Liver (tissue), 9 donors: Measurements from ENCODE around the gene FAM83C. TPM values are rescaled to one million over a fixed set of nuclear protein-coding genes. Genes with fewer than 3 reads are reported as not detected.
A peak's percentile ranks its signal among the peaks of the same experiment; 100 is the strongest.

Experiments
- DNase-seq: peaks from one replicate; pipeline ENCODE4 v3.0.0-alpha.2; 2017; ENCODE audit warnings: low spot score
- H3K27ac ChIP-seq, 2 donors: one replicate each; pipeline ENCODE4 v1.7.0; 2013; ENCODE audit warnings: inconsistent platforms in 2 of 2, low read length in 2 of 2, control low read depth in 1 of 2, low read depth in 1 of 2, mild to moderate bottlenecking in 1 of 2
- H3K27me3 ChIP-seq, 4 donors: one replicate each; pipeline versions ENCODE4 v1.6.1 to v1.7.0; 2013; ENCODE audit warnings: low read length in 3 of 4, inconsistent platforms in 1 of 4, mild to moderate bottlenecking in 1 of 4, moderate library complexity in 1 of 4; ENCODE audit not compliant: control insufficient read depth in 4 of 4, insufficient read depth in 4 of 4
- H3K36me3 ChIP-seq, 4 donors: one replicate each; pipeline versions ENCODE4 v1.6.1 to v1.7.0; 2013; ENCODE audit warnings: low read length in 3 of 4, mild to moderate bottlenecking in 3 of 4, low read depth in 1 of 4, moderate library complexity in 1 of 4; ENCODE audit not compliant: control insufficient read depth in 4 of 4, insufficient read depth in 3 of 4
- H3K4me1 ChIP-seq, 4 donors: one replicate each; pipeline versions ENCODE4 v1.6.1 to v1.7.0; 2013; ENCODE audit warnings: low read length in 3 of 4, mild to moderate bottlenecking in 3 of 4, moderate library complexity in 1 of 4; ENCODE audit not compliant: control insufficient read depth in 4 of 4, insufficient read depth in 4 of 4
- H3K4me3 ChIP-seq, 3 donors: one replicate each; pipeline versions ENCODE4 v1.6.1 to v1.7.0; 2013; ENCODE audit warnings: low read length in 3 of 3, control low read depth in 1 of 3, low read depth in 1 of 3, mild to moderate bottlenecking in 1 of 3
- H3K9ac ChIP-seq, 2 donors: one replicate each; pipeline ENCODE4 v1.7.0; 2013; ENCODE audit warnings: low read length in 2 of 2, mild to moderate bottlenecking in 2 of 2, moderate library complexity in 2 of 2, control low read depth in 1 of 2, low read depth in 1 of 2
- H3K9me3 ChIP-seq, 4 donors: one replicate each; pipeline versions ENCODE4 v1.6.1 to v1.7.0; 2013; ENCODE audit warnings: low read length in 3 of 4; ENCODE audit not compliant: control insufficient read depth in 4 of 4
- FOXA1 ChIP-seq: IDR thresholded peaks from 2 replicates; pipeline ENCODE4 v1.6.1; 2016; ENCODE audit warnings: antibody characterized with exemption
- FOXA2 ChIP-seq: IDR thresholded peaks from 2 replicates; pipeline ENCODE4 v1.6.1; 2016; ENCODE audit warnings: antibody characterized with exemption
- GABPA ChIP-seq, 2 donors: IDR thresholded peaks in 1 of 2; conservative IDR thresholded peaks in 1 of 2; 2 replicates each; pipeline ENCODE4 v1.6.1; 2016; ENCODE audit warnings: antibody characterized with exemption in 2 of 2, mild to moderate bottlenecking in 1 of 2, moderate library complexity in 1 of 2
- HNF4A ChIP-seq, 2 donors: conservative IDR thresholded peaks; 2 replicates each; pipeline ENCODE4 v1.6.1; 2016; ENCODE audit warnings: antibody characterized with exemption in 2 of 2, mild to moderate bottlenecking in 2 of 2
- HNF4G ChIP-seq: IDR thresholded peaks from 2 replicates; pipeline ENCODE4 v1.6.1; 2016; ENCODE audit warnings: antibody characterized with exemption
- JUND ChIP-seq, 2 donors: IDR thresholded peaks; 2 replicates each; pipeline ENCODE4 v1.6.1; 2016; ENCODE audit warnings: antibody characterized with exemption in 2 of 2
- RAD21 ChIP-seq, 2 donors: IDR thresholded peaks; 2 replicates each; pipeline ENCODE4 v1.6.1; 2016; ENCODE audit warnings: antibody characterized with exemption in 2 of 2, mild to moderate bottlenecking in 2 of 2
- TAF1 ChIP-seq: conservative IDR thresholded peaks from 2 replicates; pipeline ENCODE4 v1.6.1; 2016; ENCODE audit warnings: antibody characterized with exemption, mild to moderate bottlenecking
- YY1 ChIP-seq: IDR thresholded peaks from 2 replicates; pipeline ENCODE4 v1.6.1; 2016; ENCODE audit warnings: antibody characterized with exemption, mild to moderate bottlenecking
- WGBS: extraction: QIAGEN DNeasy Blood & Tissue Kit; methylation state at CpG from one replicate; pipeline ENCODE4 v1.1.7; 2013; 5-methylcytosine and 5-hydroxymethylcytosine counted together
- polyA plus RNA-seq, 2 donors: library from polyadenylated mRNA; stranded (reverse) in 1 of 2; unstranded in 1 of 2; fragments of 200-250 nt in 1 of 2; fragments of >200 nt in 1 of 2; fragmentation: Nextera tagmentation in 1 of 2; extraction: Ambion mirVana in 1 of 2; gene quantifications; one replicate each; pipeline versions ENCODE4 v1.2.1 to v1.2.3, GENCODE V29; 2013 to 2015
- total RNA-seq, 2 donors: library from RNA; depleted of rRNA; stranded (reverse); fragments of >200 nt; gene quantifications; one replicate each; pipeline ENCODE4 v1.2.3, GENCODE V29; 2014
- TF ChIP-seq, protein P1 (sequence below): IDR thresholded peaks from 2 replicates; pipeline ENCODE4 v1.6.1; 2016; ENCODE audit warnings: antibody characterized with exemption
- TF ChIP-seq, protein P2 (sequence below): IDR thresholded peaks from 2 replicates; pipeline ENCODE4 v1.6.1; 2016; ENCODE audit warnings: antibody characterized with exemption, mild to moderate bottlenecking
- donor health status: healthy.
- donor health status: healthy.
- donor health status: healthy.
- donor health status: healthy.
- donor health status: healthy.

FAM83C gene
- total and polyA plus RNA-seq, 4 donors = 0.05 TPM; not detected in 3

DNA sequence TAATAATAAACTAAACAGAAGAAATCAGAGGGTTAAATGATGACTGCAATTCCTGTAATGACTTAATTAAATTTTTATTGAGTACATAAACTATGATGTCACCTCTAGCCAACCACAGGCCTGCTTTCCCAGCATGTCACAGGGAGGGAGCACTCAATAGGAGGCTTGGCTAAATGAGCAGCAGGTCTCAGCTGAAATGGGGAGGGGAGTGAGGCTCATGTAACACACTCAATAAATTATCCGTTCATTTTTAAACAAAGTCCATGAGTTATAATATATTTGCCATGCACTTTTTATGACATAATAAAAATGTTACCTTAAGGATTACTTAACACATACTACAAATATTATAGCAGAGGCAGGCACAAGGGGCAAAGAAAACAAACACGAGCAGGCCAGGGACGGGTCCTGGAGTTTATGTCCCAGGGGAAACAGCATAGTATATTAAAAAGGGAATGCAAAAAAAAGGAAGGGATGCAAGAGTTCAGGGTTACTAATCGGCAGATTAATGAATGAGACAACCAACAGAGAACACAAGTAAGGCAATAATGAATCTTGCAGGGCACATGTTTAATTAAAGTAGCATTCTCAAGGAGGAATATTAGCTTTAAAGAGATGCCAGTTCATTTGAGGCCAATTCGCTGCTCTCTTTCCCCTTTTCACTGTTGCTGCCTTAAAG is 27.1 kb upstream of the FAM83C start:
- Histone ChIP-seq H3K9ac (no peak overlapping the region), H3K27me3 (no peaks in the 10 kb centered on the region), H3K27ac (no peak overlapping the region), H3K36me3 (peaks cover 0 to 4% (median 0%) of the 10 kb centered on the region in 4 donors), H3K4me3 (no peak overlapping the region), H3K4me1 (peaks cover 0 to 4% (median 0%) of the 10 kb centered on the region in 4 donors), H3K9me3 (no peaks in the 10 kb centered on the region)
- DNase-seq = no peak
- TF ChIP-seq HNF4G = no peak
- TF ChIP-seq GABPA (IDR thresholded peaks at IDR 0.05 in 1 of 2, conservative IDR thresholded peaks at IDR 0.05 in 1 of 2) = no peak
- TF ChIP-seq, protein P1, sequence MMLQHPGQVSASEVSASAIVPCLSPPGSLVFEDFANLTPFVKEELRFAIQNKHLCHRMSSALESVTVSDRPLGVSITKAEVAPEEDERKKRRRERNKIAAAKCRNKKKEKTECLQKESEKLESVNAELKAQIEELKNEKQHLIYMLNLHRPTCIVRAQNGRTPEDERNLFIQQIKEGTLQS = no peak
- TF ChIP-seq TAF1 = no peak
- TF ChIP-seq FOXA1 = no peak
- TF ChIP-seq FOXA2 = no peak
- 77% methylated on average over 5 of the region's 5 CpGs for WGBS

DNA sequence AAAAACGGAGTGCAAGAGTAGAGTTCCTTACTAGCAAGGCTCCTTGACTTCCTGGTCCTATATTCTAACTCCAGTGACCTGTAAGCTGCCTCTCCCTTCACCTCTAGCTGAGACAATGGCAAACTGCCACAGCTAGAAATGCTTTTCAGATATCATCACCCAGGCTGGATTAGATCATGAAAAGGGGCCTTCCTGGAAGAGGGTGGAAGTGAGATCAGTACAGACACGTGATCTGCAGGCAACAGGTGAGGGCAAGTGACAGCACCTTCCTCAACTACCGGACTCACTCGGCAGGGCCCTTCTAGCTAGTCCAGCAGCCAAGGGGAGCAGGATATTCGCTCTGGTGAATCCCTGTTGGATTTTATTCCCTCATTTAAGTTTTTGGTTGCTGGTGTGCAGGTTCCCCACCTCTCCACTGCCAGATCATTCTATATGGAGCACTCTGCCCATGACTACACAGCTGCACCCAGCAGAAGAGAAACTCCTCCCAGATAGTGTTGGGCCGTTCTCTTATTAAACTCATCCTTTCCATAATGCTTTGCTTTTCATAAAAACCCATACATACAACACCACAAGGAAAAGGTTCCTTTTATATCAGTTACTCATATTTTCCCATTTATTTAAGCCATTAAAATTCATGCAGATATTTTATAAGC is 26.4 kb upstream of the FAM83C start:
- TF ChIP-seq YY1 (no peak), JUND (IDR thresholded peaks at IDR 0.05) (peak in 1 of 2 donors; percentile 33)
- no peak overlapping the region for H3K9ac ChIP-seq
- WGBS = 76% methylated on average over 6 of the region's 6 CpGs

DNA sequence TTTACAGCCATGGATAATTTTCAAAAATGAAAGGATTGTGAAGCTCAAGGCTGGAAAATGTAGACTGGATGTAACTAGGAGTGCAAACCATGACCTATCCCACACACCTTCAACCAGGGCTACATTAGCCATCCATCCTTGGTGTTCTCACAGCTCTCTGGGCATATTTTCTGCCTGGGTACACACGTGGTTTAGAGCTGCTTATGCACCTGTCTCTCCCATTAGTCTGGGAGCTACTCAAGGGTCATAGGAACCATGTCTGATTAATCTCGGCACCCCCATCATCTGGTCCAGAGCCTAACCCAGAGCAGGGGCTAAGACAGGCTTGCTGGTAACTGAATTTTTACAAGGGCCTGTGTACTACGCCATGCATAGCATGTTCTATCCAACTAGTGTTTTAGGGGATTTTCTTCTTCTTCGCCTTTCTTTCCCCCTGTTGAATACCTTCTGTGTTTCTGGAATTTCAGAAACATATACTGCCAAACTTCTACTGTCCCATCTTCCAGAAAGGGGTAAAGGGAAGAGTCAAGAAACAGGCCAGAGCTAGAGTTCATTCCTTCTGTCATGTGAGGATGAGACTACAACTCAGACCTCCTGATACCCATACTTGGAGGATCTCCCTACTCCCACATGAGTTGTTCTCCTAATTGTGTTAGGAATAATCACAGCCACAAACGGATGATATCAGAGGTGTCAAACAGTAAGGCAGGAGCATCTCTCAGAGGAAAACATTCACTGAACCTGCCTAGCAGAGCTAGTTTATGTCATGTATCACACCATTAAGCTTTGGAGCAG is 25.4 kb upstream of the FAM83C start:
- Histone ChIP-seq H3K4me1 (peaks cover 0 to 4% (median 0%) of the 10 kb centered on the region in 4 donors), H3K27me3 (no peaks in the 10 kb centered on the region), H3K27ac (no peak overlapping the region), H3K9me3 (no peaks in the 10 kb centered on the region), H3K9ac (no peak overlapping the region), H3K36me3 (peaks cover 0 to 4% (median 0%) of the 10 kb centered on the region in 4 donors), H3K4me3 (no peak overlapping the region)
- WGBS = 95% methylated on average over 5 of the region's 5 CpGs
- DNase-seq = no peak
- TF ChIP-seq JUND (IDR thresholded peaks at IDR 0.05) (no peak), HNF4A (conservative IDR thresholded peaks at IDR 0.05) (no peak), FOXA1 (no peak), RAD21 (IDR thresholded peaks at IDR 0.05) (no peak)
- TF ChIP-seq, protein P2, sequence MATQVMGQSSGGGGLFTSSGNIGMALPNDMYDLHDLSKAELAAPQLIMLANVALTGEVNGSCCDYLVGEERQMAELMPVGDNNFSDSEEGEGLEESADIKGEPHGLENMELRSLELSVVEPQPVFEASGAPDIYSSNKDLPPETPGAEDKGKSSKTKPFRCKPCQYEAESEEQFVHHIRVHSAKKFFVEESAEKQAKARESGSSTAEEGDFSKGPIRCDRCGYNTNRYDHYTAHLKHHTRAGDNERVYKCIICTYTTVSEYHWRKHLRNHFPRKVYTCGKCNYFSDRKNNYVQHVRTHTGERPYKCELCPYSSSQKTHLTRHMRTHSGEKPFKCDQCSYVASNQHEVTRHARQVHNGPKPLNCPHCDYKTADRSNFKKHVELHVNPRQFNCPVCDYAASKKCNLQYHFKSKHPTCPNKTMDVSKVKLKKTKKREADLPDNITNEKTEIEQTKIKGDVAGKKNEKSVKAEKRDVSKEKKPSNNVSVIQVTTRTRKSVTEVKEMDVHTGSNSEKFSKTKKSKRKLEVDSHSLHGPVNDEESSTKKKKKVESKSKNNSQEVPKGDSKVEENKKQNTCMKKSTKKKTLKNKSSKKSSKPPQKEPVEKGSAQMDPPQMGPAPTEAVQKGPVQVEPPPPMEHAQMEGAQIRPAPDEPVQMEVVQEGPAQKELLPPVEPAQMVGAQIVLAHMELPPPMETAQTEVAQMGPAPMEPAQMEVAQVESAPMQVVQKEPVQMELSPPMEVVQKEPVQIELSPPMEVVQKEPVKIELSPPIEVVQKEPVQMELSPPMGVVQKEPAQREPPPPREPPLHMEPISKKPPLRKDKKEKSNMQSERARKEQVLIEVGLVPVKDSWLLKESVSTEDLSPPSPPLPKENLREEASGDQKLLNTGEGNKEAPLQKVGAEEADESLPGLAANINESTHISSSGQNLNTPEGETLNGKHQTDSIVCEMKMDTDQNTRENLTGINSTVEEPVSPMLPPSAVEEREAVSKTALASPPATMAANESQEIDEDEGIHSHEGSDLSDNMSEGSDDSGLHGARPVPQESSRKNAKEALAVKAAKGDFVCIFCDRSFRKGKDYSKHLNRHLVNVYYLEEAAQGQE = no peak

More for the DNA sequence above, 26.4 kb upstream of the FAM83C start:
- no peaks in the 10 kb centered on the region for H3K27me3 ChIP-seq
- no peak overlapping the region for H3K27ac ChIP-seq
- H3K9me3 ChIP-seq = no peaks in the 10 kb centered on the region
- no peak overlapping the region for H3K4me3 ChIP-seq
- peaks cover 0 to 4% (median 0%) of the 10 kb centered on the region in 4 donors for H3K4me1 ChIP-seq
- peaks cover 0 to 4% (median 0%) of the 10 kb centered on the region in 4 donors for H3K36me3 ChIP-seq
- no peak for DNase-seq
